ENCODE results near the gene CARD18.

CARD18 gene

DNA sequence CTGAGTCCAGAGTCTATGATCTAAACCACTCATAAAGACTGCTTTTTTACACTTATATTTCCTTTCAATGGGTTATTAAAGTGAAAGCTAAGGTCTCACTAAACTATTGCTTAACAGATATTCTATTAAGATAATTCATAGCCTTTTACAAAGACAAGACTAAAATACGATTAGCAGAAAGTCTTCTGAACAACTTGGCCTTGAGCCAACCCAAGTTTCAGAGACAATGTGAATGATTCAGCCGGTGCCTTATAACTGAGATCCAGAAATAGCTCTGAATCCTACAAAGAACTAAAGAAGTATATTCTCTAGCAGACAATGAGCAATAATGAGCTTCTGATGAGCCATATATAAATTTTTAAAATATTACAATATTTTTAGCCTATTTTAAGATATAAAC lies 41.5 kb upstream of the CARD18 start:
- H3K4me1 ChIP-seq (ENCODE audit: low read depth, poor library complexity, severe bottlenecking) = no peaks in the 10 kb centered on the region
- H3K4me3 ChIP-seq (IDR thresholded peaks at IDR 0.05; ENCODE audit: insufficient read depth, low read depth, low read length) = no peak overlapping the region
- H3K36me3 ChIP-seq (ENCODE audit: insufficient read depth) = no peaks in the 10 kb centered on the region
- no peak for TF ChIP-seq CTCF (conservative IDR thresholded peaks at IDR 0.05; ENCODE audit: low read depth, low read length)
- H3K79me2 ChIP-seq (ENCODE audit: insufficient read depth, low read depth) = no peaks in the 10 kb centered on the region
- H3K9ac ChIP-seq = no peak overlapping the region
- H3K4me2 ChIP-seq = no peak overlapping the region
- H4K20me1 ChIP-seq (ENCODE audit: insufficient read depth) = no peaks in the 10 kb centered on the region
- no peak overlapping the region for H2AFZ ChIP-seq (ENCODE audit: low read depth)
- no peaks in the 10 kb centered on the region for H3K27me3 ChIP-seq (ENCODE audit: insufficient read depth, low read depth)
- H3K27ac ChIP-seq = no peak overlapping the region

DNA sequence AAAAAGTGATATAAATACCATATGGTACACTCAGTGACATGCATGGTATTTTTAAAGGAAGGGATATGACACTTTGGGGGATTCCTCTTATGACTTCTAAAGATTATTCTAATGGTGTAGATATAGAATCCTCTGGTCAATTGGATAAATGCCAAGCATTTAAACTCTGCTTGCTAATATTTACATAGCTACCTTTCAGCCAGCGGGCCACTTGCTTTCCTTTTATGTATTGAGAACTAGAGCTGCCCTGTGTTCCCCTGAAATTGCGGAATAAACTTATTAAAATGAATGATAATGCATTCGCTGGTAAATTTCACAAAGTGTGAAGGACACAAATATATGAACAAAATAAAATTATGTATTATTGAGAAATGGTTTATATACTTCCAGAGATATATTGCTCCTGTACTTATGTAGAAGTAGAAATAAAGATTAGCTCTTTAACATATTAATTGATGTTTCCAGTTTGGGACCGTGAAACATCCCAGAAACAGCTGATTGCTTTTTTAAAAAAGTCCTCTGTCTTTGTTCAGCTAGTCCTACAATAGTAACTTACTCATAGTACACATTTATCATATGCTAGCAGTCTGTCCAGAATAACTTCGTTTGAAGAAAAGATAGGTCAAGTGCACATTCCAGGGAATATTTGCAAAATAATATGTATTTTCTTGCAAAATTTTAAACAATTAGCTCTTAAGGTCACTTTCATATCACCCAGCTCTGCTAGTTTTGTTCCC lies 40.1 kb upstream of the CARD18 start:
- no peak for TF ChIP-seq CTCF (conservative IDR thresholded peaks at IDR 0.05; ENCODE audit: low read depth, low read length)
- H3K27ac ChIP-seq = no peak overlapping the region
- no peaks in the 10 kb centered on the region for H3K27me3 ChIP-seq (ENCODE audit: insufficient read depth, low read depth)
- H3K79me2 ChIP-seq (ENCODE audit: insufficient read depth, low read depth) = no peaks in the 10 kb centered on the region
- no peak overlapping the region for H2AFZ ChIP-seq (ENCODE audit: low read depth)
- H3K4me3 ChIP-seq (IDR thresholded peaks at IDR 0.05; ENCODE audit: insufficient read depth, low read depth, low read length) = no peak overlapping the region
- H3K4me1 ChIP-seq (ENCODE audit: low read depth, poor library complexity, severe bottlenecking) = no peaks in the 10 kb centered on the region
- no peaks in the 10 kb centered on the region for H3K36me3 ChIP-seq (ENCODE audit: insufficient read depth)
- no peaks in the 10 kb centered on the region for H4K20me1 ChIP-seq (ENCODE audit: insufficient read depth)
- H3K4me2 ChIP-seq = no peak overlapping the region
- H3K9ac ChIP-seq = no peak overlapping the region

GRCh38 chr11:105177658-105178057 lies 38.1 kb upstream of the CARD18 start:
- H3K27me3 ChIP-seq (ENCODE audit: insufficient read depth, low read depth) = no peaks in the 10 kb centered on the region
- TF ChIP-seq CTCF (conservative IDR thresholded peaks at IDR 0.05; ENCODE audit: low read depth, low read length) = no peak
- no peak overlapping the region for H3K4me3 ChIP-seq (IDR thresholded peaks at IDR 0.05; ENCODE audit: insufficient read depth, low read depth, low read length)
- H3K4me1 ChIP-seq (ENCODE audit: low read depth, poor library complexity, severe bottlenecking) = no peaks in the 10 kb centered on the region
- H3K36me3 ChIP-seq (ENCODE audit: insufficient read depth) = no peaks in the 10 kb centered on the region
- H3K4me2 ChIP-seq = no peak overlapping the region
- no peaks in the 10 kb centered on the region for H4K20me1 ChIP-seq (ENCODE audit: insufficient read depth)
- H3K27ac ChIP-seq = no peak overlapping the region
- no peak overlapping the region for H3K9ac ChIP-seq
- H3K79me2 ChIP-seq (ENCODE audit: insufficient read depth, low read depth) = no peaks in the 10 kb centered on the region
- H2AFZ ChIP-seq (ENCODE audit: low read depth) = no peak overlapping the region

- Histone ChIP-seq H3K36me3 (ENCODE audit: insufficient read depth) (no peaks in the 10 kb centered on the region), H4K20me1 (ENCODE audit: insufficient read depth) (no peaks in the 10 kb centered on the region), H2AFZ (ENCODE audit: low read depth) (no peak overlapping the region), H3K4me1 (ENCODE audit: low read depth, poor library complexity, severe bottlenecking) (no peaks in the 10 kb centered on the region), H3K79me2 (ENCODE audit: insufficient read depth, low read depth) (no peaks in the 10 kb centered on the region), H3K9ac (no peak overlapping the region), H3K27ac (no peak overlapping the region), H3K4me3 (IDR thresholded peaks at IDR 0.05; ENCODE audit: insufficient read depth, low read depth, low read length) (no peak overlapping the region), H3K4me2 (no peak overlapping the region), H3K27me3 (ENCODE audit: insufficient read depth, low read depth) (no peaks in the 10 kb centered on the region)
- no peak for TF ChIP-seq CTCF (conservative IDR thresholded peaks at IDR 0.05; ENCODE audit: low read depth, low read length)
Observed at GRCh38 chr11:105168457-105168856, 28.9 kb upstream of the CARD18 start.

Data from KMS-11 (cell line).